Effector memory CD4-positive, alpha-beta T cell (primary cell): ENCODE data around the gene RNF182.

Experiments
- DNase-seq, 3 donors: peaks; one replicate each; pipeline ENCODE4 v3.0.0-alpha.2; 2020
- H3K27ac ChIP-seq: 2 replicates; pipeline ENCODE4 v1.7.0; 2013; ENCODE audit warnings: mild to moderate bottlenecking, low read length, moderate library complexity; ENCODE audit not compliant: insufficient read depth, poor library complexity, severe bottlenecking
- H3K27me3 ChIP-seq: replicated peaks from 2 replicates; pipeline ENCODE4 v1.7.0; 2013; ENCODE audit warnings: mild to moderate bottlenecking, low read length; ENCODE audit not compliant: insufficient read depth, control insufficient read depth, poor library complexity, severe bottlenecking
- H3K36me3 ChIP-seq: 2 replicates; pipeline ENCODE4 v1.7.0; 2013; ENCODE audit warnings: mild to moderate bottlenecking, low read length, moderate library complexity; ENCODE audit not compliant: control insufficient read depth, insufficient read depth
- H3K4me1 ChIP-seq: 2 replicates; pipeline ENCODE4 v1.7.0; 2013; ENCODE audit warnings: low read length, mild to moderate bottlenecking; ENCODE audit not compliant: control insufficient read depth, insufficient read depth, poor library complexity, severe bottlenecking
- H3K4me3 ChIP-seq: 2 replicates; pipeline ENCODE4 v1.7.0; 2013; ENCODE audit warnings: low read length, low read depth, mild to moderate bottlenecking; ENCODE audit not compliant: insufficient read depth, poor library complexity, severe bottlenecking
- H3K9me3 ChIP-seq: 2 replicates; pipeline ENCODE4 v1.7.0; 2013; ENCODE audit warnings: mild to moderate bottlenecking, low read length, moderate library complexity; ENCODE audit not compliant: control insufficient read depth

The RNF182 gene

GRCh38 chr6:14026831-14027539 lies 102.2 kb downstream of the RNF182 start:
- Histone ChIP-seq H3K27ac (no peak overlapping the region), H3K27me3 (no peaks in the 10 kb centered on the region), H3K4me3 (no peak overlapping the region), H3K9me3 (no peaks in the 10 kb centered on the region), H3K4me1 (no peaks in the 10 kb centered on the region), H3K36me3 (no peaks in the 10 kb centered on the region)
- no peak for DNase-seq

- Histone ChIP-seq H3K9me3 (no peaks in the 10 kb centered on the region), H3K4me3 (no peak overlapping the region)
Observed at GRCh38 chr6:14028631-14029030, 103.9 kb downstream of the RNF182 start.

GRCh38 chr6:14029605-14030004 lies 104.9 kb downstream of the RNF182 start:
- Histone ChIP-seq H3K36me3 (no peaks in the 10 kb centered on the region), H3K27ac (no peak overlapping the region), H3K4me3 (no peak overlapping the region), H3K4me1 (no peaks in the 10 kb centered on the region), H3K27me3 (no peaks in the 10 kb centered on the region), H3K9me3 (no peaks in the 10 kb centered on the region)
- no peak for DNase-seq

More at GRCh38 chr6:14028631-14029030, 103.9 kb downstream of the RNF182 start:
- Histone ChIP-seq H3K27me3 (no peaks in the 10 kb centered on the region), H3K4me1 (no peaks in the 10 kb centered on the region), H3K36me3 (no peaks in the 10 kb centered on the region), H3K27ac (no peak overlapping the region)
- no peak for DNase-seq
